Nephron (organoid): ENCODE results near the gene LAIR2.
"Not testable (repeated sequence)": the region's sequence is repeated elsewhere in the genome, so short reads cannot be mapped to it uniquely, and the experiment has no call there.

Experiments used
- H3K27ac Mint-ChIP-seq, 3 experiments: 2 replicates each; pipeline ENCODE4 v1.8.0; 2020; ENCODE audit warnings: mixed read lengths in 3 of 3, mild to moderate bottlenecking in 2 of 3, moderate library complexity in 1 of 3
- H3K27me3 Mint-ChIP-seq: 2 replicates; pipeline ENCODE4 v1.8.0; 2021; ENCODE audit warnings: low read depth, mild to moderate bottlenecking, moderate library complexity, mixed read lengths
- H3K36me3 Mint-ChIP-seq: 2 replicates; pipeline ENCODE4 v1.8.0; 2020; ENCODE audit warnings: low read depth, mixed read lengths
- H3K4me1 Mint-ChIP-seq: 2 replicates; pipeline ENCODE4 v1.8.0; 2020; ENCODE audit warnings: mixed read lengths
- H3K4me3 Mint-ChIP-seq, 3 experiments: 2 replicates each; pipeline ENCODE4 v1.8.0; 2020; ENCODE audit warnings: mild to moderate bottlenecking in 3 of 3, mixed read lengths in 3 of 3, moderate library complexity in 2 of 3
- H3K9me3 Mint-ChIP-seq: 2 replicates; pipeline ENCODE4 v1.8.0; 2020; ENCODE audit warnings: mixed read lengths
- TF ChIP-seq, protein P1 (sequence below), 3 experiments: fragments of 200-600 bp; sonication (generic); IDR thresholded peaks; one replicate each; pipeline ENCODE4 v1.5.0; 2021; ENCODE audit warnings: antibody characterized with exemption in 3 of 3; ENCODE audit not compliant: unreplicated experiment in 3 of 3

Gene LAIR2

DNA sequence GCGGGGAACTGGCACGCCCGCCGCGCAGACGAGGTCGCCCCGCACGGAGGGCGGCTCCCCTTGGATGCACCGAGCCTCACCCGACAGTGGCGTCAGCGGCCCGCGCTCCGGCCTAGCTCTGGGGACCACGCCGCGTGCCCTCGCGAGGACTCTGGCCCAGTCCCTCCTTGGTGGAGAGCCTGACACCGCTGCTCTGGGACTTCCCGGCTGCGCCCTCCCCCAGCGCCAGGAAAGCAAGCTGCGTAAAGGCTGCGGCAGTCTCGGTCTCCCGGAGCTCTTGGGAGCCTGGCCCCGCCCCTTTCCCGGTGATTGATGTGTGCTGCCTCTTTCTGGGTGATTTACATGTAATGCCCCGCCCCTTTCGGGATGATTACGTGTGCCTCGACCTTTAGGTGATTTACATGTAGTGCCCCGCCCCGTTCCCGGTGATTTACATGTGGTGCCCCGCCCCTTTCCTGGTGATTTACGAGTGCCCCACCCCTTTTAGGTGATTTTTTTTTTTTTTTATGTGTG is 39.0 kb upstream of the LAIR2 start, which contains the start of gene LENG9:
TSS of gene LENG9 (minus strand) at position 248 of the 513 bp plus-strand sequence. CDS start 252 bp downstream, outside the sequence.
- Mint-ChIP-seq H3K9me3 (no peaks in the 10 kb centered on the region), H3K4me3 (peak within 1 kb of the TSS; percentile 88), H3K4me1 (peaks cover 31% of the 10 kb centered on the region), H3K27me3 (peaks cover 4% of the 10 kb centered on the region), H3K36me3 (peaks cover 37% of the 10 kb centered on the region), H3K27ac (peak within 1 kb of the TSS; percentile 95 to 99 (median 97))
- TF ChIP-seq, protein P1, sequence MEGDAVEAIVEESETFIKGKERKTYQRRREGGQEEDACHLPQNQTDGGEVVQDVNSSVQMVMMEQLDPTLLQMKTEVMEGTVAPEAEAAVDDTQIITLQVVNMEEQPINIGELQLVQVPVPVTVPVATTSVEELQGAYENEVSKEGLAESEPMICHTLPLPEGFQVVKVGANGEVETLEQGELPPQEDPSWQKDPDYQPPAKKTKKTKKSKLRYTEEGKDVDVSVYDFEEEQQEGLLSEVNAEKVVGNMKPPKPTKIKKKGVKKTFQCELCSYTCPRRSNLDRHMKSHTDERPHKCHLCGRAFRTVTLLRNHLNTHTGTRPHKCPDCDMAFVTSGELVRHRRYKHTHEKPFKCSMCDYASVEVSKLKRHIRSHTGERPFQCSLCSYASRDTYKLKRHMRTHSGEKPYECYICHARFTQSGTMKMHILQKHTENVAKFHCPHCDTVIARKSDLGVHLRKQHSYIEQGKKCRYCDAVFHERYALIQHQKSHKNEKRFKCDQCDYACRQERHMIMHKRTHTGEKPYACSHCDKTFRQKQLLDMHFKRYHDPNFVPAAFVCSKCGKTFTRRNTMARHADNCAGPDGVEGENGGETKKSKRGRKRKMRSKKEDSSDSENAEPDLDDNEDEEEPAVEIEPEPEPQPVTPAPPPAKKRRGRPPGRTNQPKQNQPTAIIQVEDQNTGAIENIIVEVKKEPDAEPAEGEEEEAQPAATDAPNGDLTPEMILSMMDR (IDR thresholded peaks at IDR 0.05; ENCODE audit: unreplicated experiment in 3 of 3), result no peak

DNA sequence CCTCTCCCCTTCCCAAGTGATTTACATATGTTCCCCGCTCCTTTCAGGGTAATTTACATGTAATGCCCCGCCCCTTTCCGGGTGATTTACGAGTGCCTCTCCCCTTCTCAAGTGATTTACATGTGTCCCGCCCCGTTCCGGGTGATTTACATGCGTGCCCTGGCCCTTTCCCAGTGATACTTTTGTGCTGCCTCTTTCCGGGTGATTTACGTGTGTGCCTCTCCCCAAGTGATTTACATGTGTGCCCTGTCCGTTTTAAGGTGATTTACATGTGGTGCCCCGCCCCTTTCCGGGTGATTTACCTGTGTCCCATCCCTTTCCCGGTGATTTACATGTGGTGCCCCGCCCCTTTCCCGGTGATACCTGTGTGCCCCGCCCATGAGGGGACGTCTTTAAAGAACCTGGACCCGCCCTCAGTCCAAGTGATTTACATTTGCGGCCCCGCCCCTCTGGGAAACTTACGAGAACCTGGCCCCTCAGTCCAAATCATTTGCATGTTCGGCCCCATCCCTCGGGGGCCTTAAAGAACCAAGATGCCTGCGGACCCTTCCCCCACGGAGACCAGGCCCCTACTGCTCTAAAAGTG is 38.5 kb upstream of the LAIR2 start:
- no peaks in the 10 kb centered on the region for H3K9me3 Mint-ChIP-seq
- peaks cover 28% of the 10 kb centered on the region for H3K4me1 Mint-ChIP-seq
- TF ChIP-seq, protein P1 (IDR thresholded peaks at IDR 0.05; ENCODE audit: unreplicated experiment in 3 of 3), result no peak
- peaks cover 31% of the 10 kb centered on the region for H3K36me3 Mint-ChIP-seq
- H3K4me3 Mint-ChIP-seq, result peak overlapping the region; percentile 88
- peak overlapping the region; percentile 95 to 99 (median 97) for H3K27ac Mint-ChIP-seq
- H3K27me3 Mint-ChIP-seq, result peaks cover 4% of the 10 kb centered on the region

DNA sequence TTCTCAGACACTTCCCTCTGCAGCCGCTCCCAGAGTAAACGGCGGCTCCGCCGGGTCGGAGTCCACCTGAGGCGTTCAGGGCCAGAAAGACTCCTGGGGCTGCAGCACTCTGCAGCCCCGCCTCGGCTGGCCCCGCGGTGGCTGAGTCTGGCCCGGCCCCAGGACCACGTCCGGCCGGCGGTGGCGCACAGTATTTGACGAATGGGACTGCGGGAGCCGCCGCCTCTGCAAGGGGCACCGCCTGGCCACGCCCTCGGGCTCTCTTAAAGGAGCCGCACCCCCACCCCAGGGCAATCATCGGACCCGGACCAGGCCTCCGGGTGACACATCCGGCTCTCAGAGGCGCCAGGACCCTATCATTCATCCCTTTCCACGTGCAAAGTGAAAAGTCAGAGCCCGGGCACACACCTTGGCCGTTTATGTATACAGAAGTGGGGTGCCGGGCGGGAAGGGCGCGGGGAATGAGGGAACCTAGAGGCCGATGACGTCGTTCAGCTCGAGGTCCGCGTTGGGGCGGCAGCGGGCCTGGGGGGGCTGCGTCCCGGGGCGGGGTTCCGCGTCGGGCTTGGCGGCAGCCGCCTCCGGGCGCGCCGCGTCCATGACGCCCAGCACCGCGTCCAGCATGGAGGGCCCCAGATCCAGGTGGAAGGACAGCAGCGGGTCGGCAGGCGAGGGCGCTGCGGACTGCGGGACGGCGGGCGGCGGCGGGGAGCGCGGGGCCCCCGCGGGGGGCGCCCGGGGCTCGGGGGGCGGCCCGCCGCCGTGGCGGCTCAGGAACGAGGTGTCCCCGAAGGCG is 37.8 kb upstream of the LAIR2 start:
- peak overlapping the region; percentile 95 to 99 (median 97) for H3K27ac Mint-ChIP-seq
- peaks cover 11% of the 10 kb centered on the region for H3K27me3 Mint-ChIP-seq
- H3K4me1 Mint-ChIP-seq, result peaks cover 27% of the 10 kb centered on the region
- peak overlapping the region; percentile 88 for H3K4me3 Mint-ChIP-seq
- TF ChIP-seq, protein P1 (IDR thresholded peaks at IDR 0.05; ENCODE audit: unreplicated experiment in 3 of 3), result no peak
- H3K36me3 Mint-ChIP-seq, result peaks cover 31% of the 10 kb centered on the region
- no peaks in the 10 kb centered on the region for H3K9me3 Mint-ChIP-seq

DNA sequence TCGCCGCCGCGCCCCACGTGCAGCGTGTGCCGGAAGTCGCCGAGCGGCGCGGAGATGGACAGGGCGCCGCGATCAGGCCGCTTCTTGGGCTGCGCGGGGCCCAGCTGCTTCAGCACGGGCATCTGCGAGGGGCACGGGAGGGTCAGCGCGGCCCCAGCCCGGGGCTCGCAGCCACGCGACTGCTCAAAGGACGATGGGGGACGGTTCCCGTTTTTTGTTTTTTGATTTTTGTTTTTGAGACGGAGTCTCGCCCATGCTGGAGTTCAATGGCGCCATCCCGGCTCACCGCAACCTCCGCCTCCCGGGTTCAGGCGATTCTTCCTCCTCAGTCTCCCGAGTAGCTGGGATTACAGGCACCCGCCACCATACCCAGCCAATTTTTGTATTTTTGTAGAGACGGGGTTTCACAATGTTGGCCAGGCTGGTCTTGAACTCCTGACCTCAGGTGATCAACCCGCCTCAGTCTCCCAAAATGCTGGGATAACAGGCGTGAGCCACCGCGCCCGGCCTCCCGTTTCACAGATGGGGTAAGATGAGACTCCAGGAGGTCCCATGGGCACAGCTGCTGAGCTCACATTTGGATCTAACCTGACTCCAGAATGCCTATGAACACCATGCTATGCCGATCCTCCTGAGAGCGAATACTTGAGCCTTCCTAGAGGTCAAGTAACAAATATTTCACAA is 37.1 kb upstream of the LAIR2 start:
- Mint-ChIP-seq H3K27ac (peak overlapping the region; percentile 58 to 65 (median 61)), H3K4me3 (peak overlapping the region; percentile 71 to 76 (median 71)), H3K27me3 (peaks cover 17% of the 10 kb centered on the region), H3K9me3 (no peaks in the 10 kb centered on the region), H3K36me3 (peaks cover 29% of the 10 kb centered on the region), H3K4me1 (peaks cover 32% of the 10 kb centered on the region)
- TF ChIP-seq, protein P1 (IDR thresholded peaks at IDR 0.05; ENCODE audit: unreplicated experiment in 3 of 3), result no peak

DNA sequence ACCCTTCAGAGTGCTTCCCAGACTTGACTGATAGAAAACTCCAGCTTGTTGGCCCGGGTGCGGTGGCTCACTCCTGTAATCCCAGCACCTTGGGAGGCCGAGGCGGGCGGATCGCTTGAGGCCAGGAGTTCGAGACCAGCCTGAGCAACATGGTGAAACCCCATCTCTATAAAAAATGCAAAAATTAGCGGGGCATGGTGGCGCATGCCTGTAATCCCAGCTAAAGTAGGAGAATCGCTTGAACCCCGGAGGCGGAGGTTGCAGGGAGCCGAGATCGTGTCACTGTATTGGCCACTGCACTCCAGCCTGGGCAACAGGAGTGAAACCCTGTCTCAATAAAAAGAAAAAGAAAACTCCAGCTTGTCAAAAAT is 36.5 kb upstream of the LAIR2 start:
- Mint-ChIP-seq H3K36me3 (peaks cover 29% of the 10 kb centered on the region), H3K27ac (peak overlapping the region; percentile 58 to 82 (median 61)), H3K27me3 (peaks cover 21% of the 10 kb centered on the region), H3K4me1 (peaks cover 36% of the 10 kb centered on the region), H3K4me3 (peak overlapping the region; percentile 71 to 76 (median 71))
- not testable (repeated sequence) for H3K9me3 Mint-ChIP-seq

DNA sequence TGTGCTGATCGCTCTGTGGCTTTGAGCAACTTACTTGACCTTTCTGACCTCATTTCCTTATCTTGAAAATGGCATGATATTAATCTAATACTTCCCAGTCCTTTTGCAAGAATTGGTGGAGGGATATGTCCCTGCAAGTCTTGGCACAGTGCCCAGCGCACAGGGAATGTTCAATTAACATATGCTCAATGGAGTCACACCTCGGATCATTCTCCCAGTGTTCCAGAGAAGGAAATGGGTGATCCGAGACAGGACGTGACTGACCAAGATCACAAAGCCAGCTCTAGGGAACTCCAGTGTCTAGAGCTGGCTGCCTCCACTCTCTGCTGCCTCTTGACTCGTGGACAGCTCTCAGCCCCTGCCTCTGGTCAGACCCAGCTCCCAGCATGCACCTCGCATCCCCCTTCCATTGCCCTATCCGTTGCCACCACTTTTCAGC is 33.1 kb upstream of the LAIR2 start:
- TF ChIP-seq, protein P1 (IDR thresholded peaks at IDR 0.05; ENCODE audit: unreplicated experiment in 3 of 3), result no peak

More for the DNA sequence above, 33.1 kb upstream of the LAIR2 start:
- peak overlapping the region; percentile 82 to 86 (median 84) for H3K4me3 Mint-ChIP-seq
- H3K4me1 Mint-ChIP-seq, result peaks cover 29% of the 10 kb centered on the region
- H3K9me3 Mint-ChIP-seq, result no peaks in the 10 kb centered on the region
- H3K27ac Mint-ChIP-seq, result peak overlapping the region; percentile 81 to 90 (median 89)
- peaks cover 21% of the 10 kb centered on the region for H3K36me3 Mint-ChIP-seq
- peaks cover 21% of the 10 kb centered on the region for H3K27me3 Mint-ChIP-seq
